Femur (tissue), 1 donor: ENCODE measurements around the gene BRMS1.
"Not testable (repeated sequence)": the region's sequence is repeated elsewhere in the genome, so short reads cannot be mapped to it uniquely, and the experiment has no call there.

ENCODE experiments used
- DNase-seq: peaks from one replicate; pipeline ENCODE4 v3.0.0-alpha.2; 2017

BRMS1 gene, protein sequence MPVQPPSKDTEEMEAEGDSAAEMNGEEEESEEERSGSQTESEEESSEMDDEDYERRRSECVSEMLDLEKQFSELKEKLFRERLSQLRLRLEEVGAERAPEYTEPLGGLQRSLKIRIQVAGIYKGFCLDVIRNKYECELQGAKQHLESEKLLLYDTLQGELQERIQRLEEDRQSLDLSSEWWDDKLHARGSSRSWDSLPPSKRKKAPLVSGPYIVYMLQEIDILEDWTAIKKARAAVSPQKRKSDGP

DNA sequence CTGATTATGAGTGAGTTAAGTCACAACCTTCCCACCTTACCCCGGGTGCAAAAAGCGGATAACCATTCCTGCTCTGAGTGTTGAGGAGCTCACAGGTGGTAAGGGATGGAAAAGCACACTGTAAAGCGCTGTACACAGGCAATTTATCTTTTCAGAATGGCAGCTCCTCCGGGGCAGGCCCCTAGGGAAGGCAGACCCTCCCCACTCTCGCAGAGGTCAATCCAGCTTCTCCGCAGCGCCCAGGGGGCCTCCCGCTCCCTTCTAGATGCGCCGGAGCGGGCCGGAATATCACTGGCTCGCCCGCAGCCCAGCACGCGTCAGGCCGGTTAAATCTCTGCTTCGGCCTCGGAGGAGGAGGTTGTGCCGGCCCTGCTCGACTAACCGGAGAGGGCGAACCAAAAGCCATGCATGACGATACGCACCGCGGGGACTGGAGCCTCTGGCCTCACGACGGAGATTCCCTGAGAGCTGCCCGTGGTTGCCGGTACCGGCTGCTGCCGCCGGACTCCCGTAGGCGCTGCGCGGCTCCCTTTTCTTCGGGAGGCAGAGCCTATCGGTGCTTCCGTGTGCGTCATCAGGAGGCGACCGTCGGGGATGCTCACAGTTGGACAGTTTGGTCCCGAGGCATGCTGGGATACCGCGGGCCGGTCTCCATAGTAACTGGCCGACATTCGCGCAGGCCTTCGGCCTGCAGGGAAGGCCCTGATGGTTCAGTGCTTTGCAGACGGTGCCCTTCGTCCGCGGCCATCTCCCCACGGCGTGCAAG is at the start of gene BRMS1:
TSS of gene BRMS1 (minus strand) at position 555 of the 766 bp plus-strand sequence. CDS start 2,870 bp downstream, outside the sequence.
- peak; percentile 98 for DNase-seq

DNA sequence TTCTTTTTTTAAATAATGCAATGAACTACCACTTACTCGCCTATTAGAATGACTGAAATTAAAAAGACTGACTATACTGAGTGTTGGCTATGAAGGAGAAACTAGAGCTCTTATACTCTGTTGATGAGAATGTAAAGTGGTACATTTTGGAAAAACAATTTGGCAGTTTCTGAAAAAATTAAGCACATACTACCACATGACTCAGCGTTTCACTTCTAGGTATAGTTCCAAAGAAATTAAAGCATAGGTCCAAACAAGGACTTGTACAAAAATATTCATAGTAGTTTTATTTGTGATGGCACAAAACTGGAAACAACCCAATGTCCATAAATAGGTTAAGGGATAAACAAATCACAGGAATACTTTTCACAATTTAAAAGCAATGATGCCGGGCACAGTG is 49.0 kb upstream of the BRMS1 start:
- no peak for DNase-seq

DNA sequence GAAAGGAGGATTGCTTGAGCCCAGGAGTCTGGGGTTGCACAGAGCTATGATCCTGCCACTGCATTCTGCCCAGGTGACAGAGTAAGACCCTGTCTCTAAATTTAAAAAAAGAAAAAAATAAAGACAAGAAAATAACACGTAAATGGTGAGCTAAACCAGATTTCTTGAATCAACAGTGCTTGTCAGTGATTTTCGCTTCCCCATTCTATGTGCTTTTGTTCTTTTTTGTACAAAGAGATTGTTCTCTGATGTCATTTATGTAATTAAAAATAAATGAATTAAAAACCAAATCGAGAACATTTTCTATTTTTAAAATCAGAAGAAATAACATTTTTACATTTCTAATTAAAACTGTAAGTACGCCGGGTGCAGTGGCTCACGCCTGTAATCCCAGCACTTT is 46.4 kb upstream of the BRMS1 start:
- DNase-seq, result no peak

DNA sequence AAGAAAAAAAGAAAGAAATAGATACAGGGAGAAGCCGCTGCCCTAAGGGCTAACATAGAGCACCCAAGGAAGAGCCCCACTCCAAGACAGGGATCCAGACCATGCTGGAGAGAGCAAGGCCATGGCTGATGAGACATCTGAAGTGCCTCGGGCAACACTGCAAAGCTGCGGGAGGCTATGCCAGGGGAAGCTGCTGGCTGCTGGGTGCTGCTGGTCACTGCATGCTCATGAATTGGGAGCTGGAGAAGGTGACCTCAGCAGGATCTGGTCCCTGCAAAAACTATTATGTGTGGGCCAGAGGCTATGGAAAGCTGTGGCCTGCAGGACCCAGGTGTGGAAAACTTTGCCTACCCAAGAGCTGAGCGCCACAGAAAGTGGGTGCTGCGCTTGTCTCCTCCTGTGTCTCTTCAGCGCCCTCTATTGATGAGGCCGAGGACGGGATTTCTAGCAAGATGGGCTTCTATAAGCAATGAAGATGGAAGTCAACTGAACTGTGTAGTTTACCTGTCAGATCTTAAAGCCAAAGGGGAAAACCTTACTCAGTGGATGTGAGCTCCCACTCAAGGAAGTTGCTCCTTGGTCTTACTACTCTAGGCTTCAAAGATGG is 44.0 kb upstream of the BRMS1 start:
- peak; percentile 52 for DNase-seq

DNA sequence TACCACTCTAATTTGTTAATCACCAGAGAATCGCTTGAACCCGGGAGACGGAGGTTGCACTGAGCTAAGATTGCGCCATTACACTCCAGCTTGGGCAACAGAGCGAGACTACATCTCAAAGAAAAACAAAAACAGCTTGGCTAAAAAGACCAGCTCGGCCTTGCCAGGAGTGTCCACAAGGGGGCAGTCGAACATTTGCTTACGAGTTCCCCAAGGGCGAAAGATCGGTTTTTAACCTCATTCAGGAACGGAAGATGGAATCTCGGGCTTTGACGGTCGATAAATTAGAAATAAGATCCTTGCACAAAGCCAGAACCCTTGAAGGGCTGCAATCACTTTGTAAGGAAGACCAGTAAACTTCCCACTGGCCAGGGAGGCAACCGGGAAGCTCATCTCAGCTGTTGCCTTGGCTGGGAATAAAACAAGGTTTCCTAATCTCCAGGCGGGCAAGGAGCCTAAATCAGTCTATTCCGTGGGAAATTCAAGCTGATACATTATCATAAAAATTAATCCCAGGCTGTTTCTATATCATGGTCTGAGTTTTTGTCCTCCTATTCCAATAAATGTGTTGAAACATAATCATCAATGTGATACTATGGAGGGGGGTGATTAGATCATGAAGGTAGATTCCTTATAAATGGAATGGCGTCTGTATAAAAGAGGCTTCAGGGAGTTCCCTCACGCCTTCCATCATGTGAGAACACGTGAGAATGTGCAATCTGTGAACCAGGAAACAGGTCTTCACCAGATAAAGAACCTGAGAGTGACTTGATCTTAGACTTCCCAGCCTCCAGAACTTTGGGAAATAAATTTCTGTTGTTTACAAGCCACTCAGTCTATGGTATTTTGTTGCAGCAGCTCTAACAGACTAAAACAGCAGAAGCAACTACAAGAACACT is 41.5 kb upstream of the BRMS1 start:
- DNase-seq, result peak; percentile 83

DNA sequence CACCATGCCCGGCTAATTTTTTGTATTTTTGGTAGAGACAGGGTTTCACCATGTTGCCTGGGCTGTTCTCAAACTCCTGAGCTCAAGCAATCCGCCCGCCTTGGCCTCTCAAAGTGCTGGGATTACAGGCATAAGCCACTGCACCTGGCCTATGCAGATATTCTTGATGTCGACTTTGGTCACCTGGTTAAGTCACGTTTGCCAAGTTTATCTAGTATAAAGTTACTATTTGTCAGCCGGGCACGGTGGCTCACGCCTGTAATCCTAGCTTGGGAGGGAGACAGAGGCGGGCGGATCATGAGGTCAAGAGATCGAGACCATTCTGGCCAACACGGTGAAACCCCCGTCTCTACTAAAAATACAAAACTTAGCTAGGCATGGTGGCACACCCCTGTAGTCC is 39.4 kb upstream of the BRMS1 start:
- not testable (repeated sequence) for DNase-seq

DNA sequence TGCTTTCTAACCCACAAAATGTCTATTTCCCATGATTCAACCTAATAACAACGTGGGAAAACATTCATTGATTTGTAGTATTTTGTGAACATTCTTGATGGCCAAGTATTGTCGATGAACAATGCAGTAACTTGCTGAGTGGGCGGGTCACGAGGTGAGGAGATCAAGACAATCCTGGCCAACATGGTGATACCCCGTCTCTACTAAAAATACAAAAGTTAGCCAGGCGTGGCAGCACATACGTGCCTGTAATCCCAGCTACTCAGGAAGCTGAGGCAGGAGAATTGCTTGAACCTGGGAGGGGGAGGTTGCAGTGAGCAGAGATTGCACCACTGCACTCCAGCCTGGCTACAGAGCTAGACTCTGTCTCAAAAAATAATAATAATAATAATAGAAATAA is 35.4 kb upstream of the BRMS1 start:
- not testable (repeated sequence) for DNase-seq

DNA sequence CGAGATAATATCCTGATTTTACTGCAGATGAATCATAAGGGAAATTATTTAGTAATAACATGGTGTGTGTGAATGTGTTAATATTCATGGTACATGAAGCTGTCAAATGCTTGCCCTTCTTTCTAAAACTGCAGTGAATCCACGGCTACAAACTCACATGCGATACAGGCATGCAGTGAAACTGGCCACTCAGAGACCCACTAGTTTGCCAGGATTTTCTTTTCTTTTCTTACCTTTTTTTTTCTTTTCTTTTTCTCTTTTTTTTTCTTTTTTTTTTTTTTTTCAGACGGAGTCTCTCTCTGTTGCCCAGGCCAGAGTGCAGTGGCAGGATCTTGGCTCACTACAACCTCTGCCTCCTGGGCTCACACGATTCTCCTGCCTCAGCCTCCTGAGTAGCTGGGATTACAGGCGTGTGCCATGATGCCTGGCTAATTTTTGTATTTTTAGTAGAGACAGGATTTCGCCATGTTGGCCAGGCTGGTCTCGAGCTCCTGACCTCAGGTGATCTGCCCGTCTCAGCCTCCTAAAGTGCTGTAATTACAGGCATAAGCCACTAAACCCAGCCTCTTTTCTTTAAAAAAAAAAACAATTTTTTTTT is 28.9 kb upstream of the BRMS1 start:
- not testable (repeated sequence) for DNase-seq

DNA sequence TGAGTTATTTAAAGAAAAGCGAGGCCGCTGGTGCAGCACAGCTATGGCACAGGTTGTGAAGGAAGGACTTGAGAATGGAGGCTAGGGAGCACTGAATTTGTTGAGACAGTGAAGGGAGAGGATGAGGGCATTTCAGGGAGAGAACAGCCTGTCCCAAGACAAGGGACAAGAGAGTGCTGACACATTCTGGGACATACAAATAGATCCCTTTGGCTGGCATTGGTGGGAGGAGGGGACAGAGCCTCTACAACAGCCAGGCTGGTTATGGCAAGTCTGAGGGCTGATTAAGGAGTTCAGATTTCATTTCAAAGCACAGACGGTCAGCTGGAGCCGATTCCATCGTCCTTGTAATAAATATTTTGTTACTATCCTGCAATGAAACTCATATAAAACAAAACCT is 28.4 kb upstream of the BRMS1 start:
- no peak for DNase-seq

DNA sequence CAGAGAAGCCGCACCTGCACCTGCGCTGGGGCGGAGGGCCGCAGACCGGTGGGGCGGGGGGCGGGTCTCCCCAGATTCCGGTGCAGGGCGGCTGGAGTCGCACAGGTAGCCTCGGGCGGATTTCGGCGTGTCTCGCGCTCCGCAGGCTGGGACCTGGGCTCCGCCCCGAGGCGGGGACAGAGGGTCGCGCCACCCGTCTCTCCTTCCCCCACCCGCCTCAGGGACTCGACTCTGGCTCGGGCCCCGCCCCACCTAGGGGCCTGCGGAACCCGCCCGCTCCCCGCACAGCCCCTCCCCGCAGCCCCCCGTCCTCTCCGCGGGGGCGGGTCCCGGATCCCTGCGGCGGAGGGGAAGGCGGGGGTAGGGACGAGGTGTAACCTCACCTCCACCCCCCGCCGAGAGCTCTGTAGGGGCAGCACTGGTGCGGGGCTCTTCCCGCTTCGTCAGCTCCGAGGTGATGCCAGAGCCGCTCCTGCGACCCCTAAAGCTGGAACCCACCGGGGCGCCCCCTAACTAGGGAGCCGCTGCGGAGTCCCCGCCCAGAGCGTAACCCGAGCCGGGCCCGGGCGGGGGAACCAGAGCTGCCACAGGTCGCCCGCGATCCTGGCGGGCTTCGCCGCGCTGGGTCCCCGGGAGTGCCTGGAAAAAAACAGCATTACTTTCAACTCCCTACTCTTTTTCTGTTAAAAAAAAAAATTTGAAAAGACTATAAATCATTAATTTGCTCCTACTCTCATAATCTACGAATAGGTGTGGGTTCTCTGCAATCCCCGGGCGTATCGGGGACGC is 26.9 kb upstream of the BRMS1 start, which contains the start of gene SLC29A2:
TSS of gene SLC29A2 (minus strand) at position 134 of the 789 bp plus-strand sequence. CDS start 169 bp downstream, outside the sequence.
- peak; percentile 62 for DNase-seq

DNA sequence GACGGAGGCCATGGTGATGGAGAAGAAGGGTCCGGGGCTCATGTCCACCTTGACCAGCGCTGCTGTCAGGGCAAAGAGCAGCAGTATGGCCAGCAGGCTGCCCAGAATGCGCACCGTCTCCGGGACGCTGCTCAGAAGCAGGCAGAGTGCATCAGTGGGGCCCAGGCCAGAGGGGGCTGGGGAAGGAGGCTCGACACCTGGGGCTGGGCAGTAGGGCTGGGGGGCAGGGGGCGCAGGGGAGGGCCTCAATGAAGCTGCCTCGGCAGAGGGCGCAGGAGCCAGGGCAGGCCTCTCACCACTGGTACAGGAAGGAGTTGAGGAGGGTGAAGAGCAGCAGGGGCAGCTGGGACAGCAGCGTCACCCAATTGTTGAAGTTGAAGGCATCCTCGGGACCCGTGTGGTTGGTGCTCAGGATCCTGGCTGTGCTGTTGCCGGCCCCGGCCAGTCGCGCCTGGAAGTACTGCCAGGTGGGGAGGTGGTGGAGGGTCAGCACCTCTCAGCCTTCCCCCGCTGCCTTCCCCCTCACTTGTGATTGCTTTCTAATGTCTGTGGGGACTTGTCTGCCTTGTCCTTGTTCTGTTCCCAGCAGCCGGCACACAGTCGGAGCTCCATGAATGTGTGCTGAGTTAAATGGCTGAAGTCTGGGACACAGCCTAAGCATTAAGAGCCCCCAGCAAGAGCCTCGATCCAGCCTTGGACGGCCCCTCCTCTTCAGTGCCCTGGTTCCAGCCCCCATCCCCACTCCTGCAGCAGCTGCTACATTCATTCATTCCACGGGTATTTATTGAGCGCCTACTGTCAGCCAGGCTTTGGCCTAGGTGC is 24.4 kb upstream of the BRMS1 start:
- no peak for DNase-seq

DNA sequence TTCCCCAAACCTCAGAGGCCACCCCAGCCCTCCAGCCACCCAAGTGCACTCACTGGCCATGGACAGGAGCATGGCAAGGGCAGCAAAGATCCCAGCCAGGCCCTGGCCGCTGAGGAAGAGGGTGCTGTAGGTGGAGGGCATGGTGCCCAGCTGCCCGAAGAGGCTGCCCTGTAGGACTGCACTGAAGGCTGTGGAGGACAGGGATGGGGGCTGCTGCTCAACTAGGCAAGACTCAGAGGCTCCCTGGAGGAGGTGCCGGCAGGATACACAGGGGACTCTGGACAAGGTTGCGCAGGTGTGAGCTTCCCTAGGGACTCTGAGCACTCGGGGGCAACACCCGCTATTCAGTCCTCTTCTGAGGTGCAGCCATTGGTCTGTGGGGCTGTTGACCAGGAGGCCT is 23.6 kb upstream of the BRMS1 start:
- DNase-seq, result no peak

DNA sequence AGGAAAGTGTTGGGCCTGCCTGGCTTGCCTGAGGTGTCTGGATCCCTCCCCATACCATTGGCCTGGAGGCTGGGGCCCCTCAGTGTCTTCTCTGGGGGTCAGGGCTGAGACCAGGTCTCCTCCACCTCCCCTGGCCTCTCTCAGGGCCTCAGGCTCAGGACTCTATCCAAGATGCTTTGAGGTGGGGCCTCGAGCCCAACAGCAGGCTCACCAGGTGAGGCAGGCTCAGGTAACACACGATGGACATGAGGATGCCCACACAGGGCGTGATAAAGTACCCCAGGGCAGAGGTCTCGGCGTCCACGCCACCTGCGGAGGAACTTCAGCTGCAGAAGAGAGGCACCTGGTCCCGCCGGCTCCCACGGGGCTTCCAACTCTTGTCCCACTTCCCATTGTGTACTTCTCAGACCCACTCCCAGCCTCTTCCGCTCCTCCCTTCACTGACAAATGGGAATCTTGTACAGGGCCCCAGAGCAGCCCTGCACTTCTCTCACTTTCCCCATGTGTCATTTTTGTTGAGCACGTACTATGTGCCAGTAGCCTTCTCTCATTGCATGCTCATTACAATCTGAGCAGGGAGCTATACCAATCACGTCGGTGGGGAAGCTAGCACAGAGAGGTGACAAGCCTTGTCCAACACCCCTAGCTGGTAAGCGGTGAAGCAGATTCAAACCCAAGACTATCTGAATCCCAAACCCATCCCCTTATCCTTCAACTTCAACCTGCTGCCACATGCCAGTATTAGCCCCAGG is 22.8 kb upstream of the BRMS1 start:
- DNase-seq, result no peak

DNA sequence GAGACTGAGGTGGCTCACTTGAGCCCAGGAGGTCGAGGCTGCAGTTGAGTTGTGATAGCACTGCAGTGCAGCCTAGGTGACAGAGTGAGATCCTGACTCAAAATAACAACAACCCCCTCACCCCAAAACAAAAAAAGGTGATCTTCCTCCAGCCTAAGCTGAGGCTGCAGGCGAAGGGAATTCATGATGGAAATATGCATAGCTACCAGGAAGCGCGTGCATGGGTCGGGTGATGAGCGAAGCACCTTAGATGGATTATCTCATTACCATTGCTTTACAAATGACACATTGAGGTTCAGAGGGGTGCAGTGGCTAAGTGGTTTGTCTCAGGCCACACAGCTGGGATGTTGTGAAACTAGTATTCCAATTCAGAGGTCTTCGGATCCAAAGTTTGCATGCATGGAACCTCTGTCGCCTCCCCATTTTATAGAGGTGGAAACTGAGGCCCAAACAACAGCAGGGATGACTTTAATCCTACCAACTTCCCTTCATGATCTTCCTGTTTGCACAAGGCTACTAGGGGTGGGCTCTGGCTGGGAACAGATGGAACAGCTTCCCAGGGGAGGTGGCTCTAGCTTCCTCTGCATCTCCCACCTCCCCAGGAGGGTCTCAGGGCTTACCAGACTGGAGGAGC is 22.1 kb upstream of the BRMS1 start:
- no peak for DNase-seq

DNA sequence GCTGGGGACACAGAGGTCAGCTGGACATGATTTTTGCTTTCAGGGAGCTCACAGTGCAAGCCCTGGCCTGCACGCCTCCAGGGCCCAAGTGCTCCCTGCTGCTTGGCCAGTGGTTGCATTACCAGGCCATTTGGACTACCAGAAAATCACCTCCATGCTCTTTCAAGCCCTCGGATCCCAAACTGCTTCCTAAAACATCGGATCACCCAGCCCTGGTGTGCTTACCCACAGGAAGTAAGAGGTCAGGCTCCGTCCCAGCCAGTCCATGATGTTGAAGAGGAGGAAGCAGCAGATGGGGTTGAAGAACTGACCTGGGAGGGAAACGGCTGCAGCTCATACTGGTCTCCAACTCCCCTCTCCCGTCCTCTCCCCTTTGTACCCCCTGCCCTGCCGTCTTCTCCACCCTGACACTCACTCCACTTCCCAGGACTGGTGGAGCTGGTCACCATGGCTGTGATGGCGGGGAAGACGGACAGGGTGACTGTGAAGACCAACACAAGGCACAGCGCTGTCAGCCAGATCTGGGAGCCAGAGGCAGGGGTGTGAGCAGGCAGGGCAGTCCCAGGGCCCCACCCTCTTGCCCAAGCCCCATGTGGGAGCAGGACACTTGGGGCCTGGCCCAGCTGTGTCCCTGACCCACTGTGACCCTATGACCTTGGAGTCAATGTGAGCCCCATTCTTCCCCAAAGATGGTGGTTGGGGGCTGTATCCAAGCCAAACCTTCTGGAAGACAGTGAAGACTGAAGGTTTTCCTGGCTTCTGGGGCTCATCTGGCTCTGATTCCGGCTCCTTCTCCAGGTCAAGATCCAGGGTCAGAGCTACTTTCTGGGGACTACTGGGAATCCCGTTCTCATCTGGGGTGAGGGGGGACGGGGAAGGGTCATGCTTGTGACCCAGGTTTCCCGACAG is 21.1 kb upstream of the BRMS1 start:
- no peak for DNase-seq

DNA sequence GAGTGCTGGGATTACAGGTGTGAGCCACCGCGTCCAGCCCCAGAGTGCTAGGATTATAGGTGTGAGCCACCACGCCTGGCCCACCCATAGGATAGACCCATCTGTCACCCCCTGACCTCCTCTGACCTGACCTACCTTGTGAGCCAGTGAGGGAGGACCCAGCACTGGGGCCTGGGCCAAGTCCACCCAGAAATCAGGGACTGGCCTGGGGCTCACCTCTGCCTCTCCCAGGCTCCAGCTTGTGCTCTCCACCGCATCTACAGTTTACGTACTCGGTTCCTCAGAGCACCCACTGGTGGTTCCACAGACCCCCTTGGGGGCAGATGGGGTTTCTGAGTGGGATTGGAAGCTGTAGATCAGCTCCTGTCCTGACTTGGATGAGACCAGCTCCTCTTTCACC is 20.3 kb upstream of the BRMS1 start:
- no peak for DNase-seq

DNA sequence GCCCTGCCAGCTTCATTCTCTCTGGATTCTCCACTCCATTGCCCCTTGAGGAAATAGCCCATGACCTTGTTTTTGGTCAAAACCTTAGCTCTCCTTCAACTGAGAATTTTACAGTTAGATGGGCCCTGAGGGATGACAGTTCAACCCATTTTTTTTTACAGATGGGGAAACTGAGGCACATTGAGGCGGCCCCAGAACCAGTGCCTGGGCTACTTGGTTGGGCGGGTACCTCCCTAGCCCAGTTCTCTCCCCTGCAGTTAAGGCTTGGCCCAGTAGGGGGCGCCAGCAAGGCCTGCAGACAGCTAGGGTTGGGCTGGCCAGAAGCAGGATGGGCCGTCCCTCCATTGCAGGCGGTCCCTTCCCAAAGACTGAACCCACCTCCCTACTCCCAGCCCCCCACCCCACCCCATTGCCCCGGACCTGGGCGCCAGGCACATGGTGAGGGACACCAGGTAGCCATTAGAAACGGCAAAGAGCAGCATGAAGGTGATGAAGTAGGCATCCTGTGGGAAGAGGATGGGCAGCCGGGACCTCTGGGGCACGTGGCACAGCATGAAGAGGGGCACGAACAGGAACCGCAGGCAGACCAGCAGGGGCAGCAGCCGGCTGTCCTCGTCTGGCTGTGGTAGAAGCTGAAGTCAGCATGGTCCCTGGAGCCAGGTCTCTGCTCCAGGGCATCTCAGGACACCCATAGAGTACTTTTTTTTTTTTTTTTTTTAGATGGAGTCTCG is 19.1 kb upstream of the BRMS1 start:
- no peak for DNase-seq

DNA sequence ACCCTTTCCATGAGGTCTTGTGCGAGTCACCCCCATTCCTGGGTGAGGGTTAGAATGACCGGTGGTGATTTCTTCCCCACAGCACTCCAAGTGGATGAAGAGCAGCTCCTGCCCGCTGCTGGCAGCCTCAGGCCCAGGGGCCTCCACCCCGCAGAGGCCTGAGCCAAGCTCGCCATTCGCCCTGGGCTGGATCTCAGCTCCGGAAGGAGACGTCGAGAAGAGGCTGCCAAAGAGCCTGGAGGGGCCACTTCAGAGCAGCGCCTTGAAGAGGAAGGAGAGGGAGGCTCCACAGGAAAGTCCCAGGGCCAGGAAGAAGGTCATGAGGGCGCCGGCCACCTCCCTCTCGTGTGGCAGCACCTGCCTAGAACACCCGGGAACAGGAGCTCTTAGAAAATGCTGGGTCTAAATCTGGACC is 18.3 kb upstream of the BRMS1 start:
- no peak for DNase-seq
